PC-9 (cell line): ENCODE measurements around the gene PIK3R1. TPM values are rescaled to one million over a fixed set of nuclear protein-coding genes. Genes with fewer than 3 reads are reported as not detected.

Experiments
- BruUV-seq: library from RNA; stranded (reverse); fragments of 400-500 nt; replicated peaks from 2 replicates; lab custom pipeline; 2021; lab: Mats Ljungman, UMichigan
- CTCF ChIA-PET: fragments of 300-600 bp; sonication (Branson Sonifier 250); formaldehyde crosslinking; loops from one replicate; lab custom pipeline; 2022; ENCODE audit warnings: antibody characterized with exemption; lab: Charles Lee
- POLR2A ChIA-PET: fragments of 300-600 bp; sonication (Branson Sonifier 250); formaldehyde crosslinking; loops from one replicate; lab custom pipeline; 2022; ENCODE audit warnings: antibody characterized with exemption; ENCODE audit not compliant: unreplicated experiment; lab: Charles Lee
- DNase-seq, 2 experiments: peaks; one replicate each; pipeline versions ENCODE4 v3.0.0 to v3.0.0-alpha.2; 2015 to 2022; ENCODE audit warnings: mixed read lengths in 1 of 2
- H2AFZ ChIP-seq: fragments of 200-600 bp; sonication (generic); 2 replicates; pipeline ENCODE4 v1.8.1; 2017; ENCODE audit warnings: antibody characterized with exemption
- H3F3A ChIP-seq: fragments of 200-600 bp; sonication (generic); 2 replicates; pipeline ENCODE4 v1.8.1; 2017; ENCODE audit warnings: antibody characterized with exemption, mild to moderate bottlenecking, low read depth; ENCODE audit not compliant: insufficient read depth
- H3K27ac ChIP-seq: fragments of 200-600 bp; sonication (generic); 2 replicates; pipeline ENCODE4 v1.6.1; 2016; ENCODE audit warnings: mixed run types
- H3K27me3 ChIP-seq: fragments of 200-600 bp; sonication (generic); 2 replicates; pipeline ENCODE4 v1.6.1; 2016; ENCODE audit warnings: low read depth, mixed run types; ENCODE audit not compliant: insufficient read depth
- H3K36me3 ChIP-seq: fragments of 200-600 bp; sonication (generic); 2 replicates; pipeline ENCODE4 v1.6.1; 2016; ENCODE audit warnings: low read depth, mixed run types
- H3K4me1 ChIP-seq: fragments of 200-600 bp; sonication (generic); replicated peaks from 2 replicates; pipeline ENCODE4 v1.6.1; 2016; ENCODE audit warnings: mixed run types; ENCODE audit not compliant: insufficient read depth
- H3K4me2 ChIP-seq: fragments of 200-600 bp; sonication (generic); 2 replicates; pipeline ENCODE4 v1.6.1; 2017; ENCODE audit warnings: mixed run types
- H3K4me3 ChIP-seq: fragments of 200-600 bp; sonication (generic); 2 replicates; pipeline ENCODE4 v1.6.1; 2016; ENCODE audit warnings: mixed run types
- H3K79me2 ChIP-seq: fragments of 200-600 bp; sonication (generic); 2 replicates; pipeline ENCODE4 v1.6.1; 2017; ENCODE audit warnings: low read depth, mixed run types
- H3K9me2 ChIP-seq: fragments of 200-600 bp; sonication (generic); 2 replicates; pipeline ENCODE4 v1.8.1; 2017; ENCODE audit warnings: mild to moderate bottlenecking; ENCODE audit not compliant: insufficient read depth
- H3K9me3 ChIP-seq: fragments of 200-600 bp; sonication (generic); 2 replicates; pipeline ENCODE4 v1.8.1; 2016; ENCODE audit warnings: low read depth; ENCODE audit not compliant: insufficient read depth
- H4K20me1 ChIP-seq: fragments of 200-600 bp; sonication (generic); 2 replicates; pipeline ENCODE4 v1.8.1; 2017; ENCODE audit not compliant: insufficient read depth
- CTCF ChIP-seq: fragments of 200-600 bp; sonication (generic); conservative IDR thresholded peaks from 2 replicates; pipeline ENCODE4 v1.6.1; 2017; ENCODE audit warnings: mixed run types, antibody characterized with exemption, mild to moderate bottlenecking, moderate library complexity
- EZH2 ChIP-seq: fragments of 200-600 bp; sonication (generic); IDR thresholded peaks from 2 replicates; pipeline ENCODE4 v1.8.0; 2017; ENCODE audit warnings: antibody characterized with exemption, low read depth
- intact Hi-C: fragments of 100-400 bp; cut with micrococcal nuclease; formaldehyde crosslinking; loops from one replicate; pipeline ENCODE4 v1.10.0; 2022; ENCODE audit not compliant: unreplicated experiment
- total RNA-seq: library from RNA; stranded (reverse); gene quantifications from 2 replicates; pipeline ENCODE4 v1.2.3, GENCODE V29; 2021

The PIK3R1 gene
- total RNA-seq, 1 experiment from 2014 or later = 15.9 TPM

- CTCF ChIA-PET = interaction anchor here (1.0 kb wide), 1 partner anchor 173 kb away, joined by 3 read pairs; no protein-coding TSS in a partner anchor
- no peak overlapping the region for H2AFZ ChIP-seq
- POLR2A ChIA-PET = interaction anchor here (0.7 kb wide), 1 partner anchor 923 kb away, joined by 8 read pairs; no protein-coding TSS in a partner anchor
- H3K36me3 ChIP-seq = no peaks in the 10 kb centered on the region
- no peak for TF ChIP-seq EZH2
- no peak for TF ChIP-seq CTCF
- no peaks in the 10 kb centered on the region for H3K9me2 ChIP-seq
- no peak overlapping the region for H3K4me2 ChIP-seq
- H3K27ac ChIP-seq = no peak overlapping the region
- H3K9me3 ChIP-seq = no peaks in the 10 kb centered on the region
- no TSS peak for BruUV-seq
- no peaks in the 10 kb centered on the region for H3F3A ChIP-seq
- H4K20me1 ChIP-seq = no peaks in the 10 kb centered on the region
- peaks cover 4% of the 10 kb centered on the region; the same call in 1 of the 2 replicates for H3K4me1 ChIP-seq
- H3K27me3 ChIP-seq = no peaks in the 10 kb centered on the region
- no peak for DNase-seq
- intact Hi-C loops = loop anchor here (2.0 to 5.0 kb wide), 2 partner anchors 267 to 395 kb away; no protein-coding TSS in a partner anchor
- no peaks in the 10 kb centered on the region for H3K79me2 ChIP-seq
- no peak overlapping the region for H3K4me3 ChIP-seq
Measured at GRCh38 chr5:68287631-68287975, 72.0 kb downstream of the PIK3R1 start.

- intact Hi-C loops = loop anchor here (2.0 to 5.0 kb wide), 2 partner anchors 267 to 394 kb away; no protein-coding TSS in a partner anchor
- Histone ChIP-seq H3K36me3 (no peaks in the 10 kb centered on the region), H3K79me2 (no peaks in the 10 kb centered on the region), H3F3A (no peaks in the 10 kb centered on the region), H3K9me2 (no peaks in the 10 kb centered on the region), H3K4me2 (no peak overlapping the region), H3K4me3 (no peak overlapping the region), H3K27ac (no peak overlapping the region), H3K4me1 (peaks cover 4% of the 10 kb centered on the region; the same call in 1 of the 2 replicates), H4K20me1 (no peaks in the 10 kb centered on the region), H3K27me3 (no peaks in the 10 kb centered on the region), H2AFZ (no peak overlapping the region), H3K9me3 (no peaks in the 10 kb centered on the region)
- CTCF ChIA-PET = interaction anchor here (0.6 to 1.0 kb wide), 3 partner anchors 48 to 172 kb away, joined by 3 to 5 read pairs (median 4); no protein-coding TSS in a partner anchor
- POLR2A ChIA-PET = interaction anchor here (0.5 kb wide), 1 partner anchor 171 kb away, joined by 3 read pairs; no protein-coding TSS in a partner anchor
- peak in 1 of 2 experiments; percentile 33 for DNase-seq
- BruUV-seq = no TSS peak
- TF ChIP-seq CTCF = no peak
- no peak for TF ChIP-seq EZH2
Measured at GRCh38 chr5:68287976-68288706, 72.6 kb downstream of the PIK3R1 start.

DNA sequence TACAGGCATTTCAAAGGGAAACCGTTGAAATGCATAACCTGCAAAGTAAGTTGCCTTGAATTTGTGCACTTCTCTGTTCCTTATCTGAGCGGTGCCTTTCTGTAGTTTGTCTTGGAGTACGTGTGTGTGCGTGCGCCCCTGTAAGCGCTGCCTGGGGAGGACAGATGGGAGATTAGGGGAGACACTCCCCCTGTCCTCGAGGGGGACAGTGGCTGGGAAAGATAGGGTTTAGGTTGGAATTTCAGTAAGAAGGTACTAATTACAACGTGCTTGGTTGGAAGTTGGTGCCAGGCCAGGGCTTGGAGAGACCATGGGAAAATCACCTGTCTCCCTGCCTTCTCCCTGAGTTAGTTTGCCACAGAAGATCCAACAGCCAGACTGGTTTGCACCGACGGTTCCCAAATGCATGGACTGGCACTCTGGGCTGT lies 73.2 kb downstream of the PIK3R1 start:
- peaks cover 4% of the 10 kb centered on the region; the same call in 1 of the 2 replicates for H3K4me1 ChIP-seq
- H3K36me3 ChIP-seq = no peaks in the 10 kb centered on the region
- POLR2A ChIA-PET = no interaction called here
- H3F3A ChIP-seq = no peaks in the 10 kb centered on the region
- no TSS peak for BruUV-seq
- intact Hi-C loops = loop anchor here (5.0 kb wide), 1 partner anchor 394 kb away; no protein-coding TSS in a partner anchor
- H3K9me3 ChIP-seq = no peaks in the 10 kb centered on the region
- no peaks in the 10 kb centered on the region for H3K27me3 ChIP-seq
- H3K4me2 ChIP-seq = no peak overlapping the region
- CTCF ChIA-PET = interaction anchor here (0.6 to 0.7 kb wide), 2 partner anchors 47 to 162 kb away, joined by 4 to 5 read pairs; no protein-coding TSS in a partner anchor
- H3K79me2 ChIP-seq = no peaks in the 10 kb centered on the region
- DNase-seq = peak in 1 of 2 experiments; percentile 12
- H3K9me2 ChIP-seq = no peaks in the 10 kb centered on the region
- TF ChIP-seq CTCF (no peak), EZH2 (no peak)
- no peaks in the 10 kb centered on the region for H4K20me1 ChIP-seq
- H3K4me3 ChIP-seq = no peak overlapping the region
- no peak overlapping the region for H3K27ac ChIP-seq
- H2AFZ ChIP-seq = no peak overlapping the region
